ENCODE results near the gene PRICKLE1.

- no peak for TF ChIP-seq EZH2 (IDR thresholded peaks at IDR 0.05; ENCODE audit: borderline replicate concordance, low read length)
- TF ChIP-seq CTCF (IDR thresholded peaks at IDR 0.05; ENCODE audit: low read length): no peak
These were observed 19.5 kb downstream of the PRICKLE1 start for GRCh38 chr12:42570076-42570475.

Measured in OCI-LY1 (cell line).